Right lobe of liver (tissue), 6 donors: ENCODE measurements around the gene TPM2. TPM values are rescaled to one million over a fixed set of nuclear protein-coding genes. Genes with fewer than 3 reads are reported as not detected.

Experiments used
- ATAC-seq, 4 donors: fragments of 200-7000 bp; cut with Tn5 transposase; one replicate each; pipeline ENCODE4 v1.9.1; 2020; ENCODE audit warnings: mild to moderate bottlenecking in 4 of 4, moderate library complexity in 4 of 4
- DNase-seq, 3 donors: peaks; one replicate each; pipeline ENCODE4 v3.0.0-alpha.2; 2020
- H3K27ac ChIP-seq, 3 donors: fragments of 200-600 bp; one replicate each; pipeline ENCODE4 v1.8.0; 2022
- H3K27me3 ChIP-seq, 2 donors: fragments of 200-600 bp; one replicate each; pipeline ENCODE4 v1.8.0; 2022
- H3K36me3 ChIP-seq, 4 donors: fragments of 200-600 bp; sonication (generic) in 1 of 4; one replicate each; pipeline versions ENCODE4 v1.5.1 to v1.8.0; 2017 to 2022; ENCODE audit warnings: control low read depth in 1 of 4
- H3K4me1 ChIP-seq, 4 donors: fragments of 200-600 bp; sonication (generic) in 1 of 4; one replicate each; pipeline versions ENCODE4 v1.5.1 to v1.8.0; 2017 to 2022; ENCODE audit warnings: control low read depth in 1 of 4
- H3K4me3 ChIP-seq, 3 donors: fragments of 200-600 bp; one replicate each; pipeline ENCODE4 v1.8.0; 2022
- H3K9me3 ChIP-seq, 4 donors: fragments of 200-600 bp; sonication (generic) in 1 of 4; one replicate each; pipeline versions ENCODE4 v1.5.1 to v1.8.0; 2017 to 2022; ENCODE audit warnings: control low read depth in 1 of 4
- POLR2A ChIP-seq: fragments of 450-650 bp; IDR thresholded peaks from one replicate; pipeline ENCODE4 v1.6.1; 2017; ENCODE audit warnings: antibody characterized with exemption, mild to moderate bottlenecking
- WGBS: methylation state at CpG from one replicate; pipeline ENCODE4 v1.1.6; 2018; ENCODE audit warnings: low coverage, low lambda C conversion rate; ENCODE audit not compliant: insufficient coverage; ENCODE audit errors: missing lambda C conversion rate; 5-methylcytosine and 5-hydroxymethylcytosine counted together
- intact Hi-C, 2 donors: fragments of 100-400 bp; cut with DNase I; formaldehyde crosslinking; loops; one replicate each; pipeline versions ENCODE4 v1.11.2 to v1.14.1; 2022
- total RNA-seq, 6 experiments: library from RNA; depleted of rRNA in 2 of 6; stranded (reverse); fragments of >200 nt in 2 of 6; fragmentation: NEBNext Ultra II Directional in 3 of 6; extraction: Animal tissue kit (Norgen Biotek cat#: 25700) in 3 of 6; gene quantifications; one replicate each; pipeline versions ENCODE4 v1.1.0 to v1.2.4, GENCODE V29; 2016 to 2023
- TF ChIP-seq, protein P1 (sequence below), 4 donors: fragments of 200-600 bp in 3 of 4; fragments of 450-650 bp in 1 of 4; IDR thresholded peaks; one replicate each; pipeline versions ENCODE4 v1.5.1 to v1.8.0; 2016 to 2022; ENCODE audit warnings: antibody characterized with exemption in 4 of 4, mild to moderate bottlenecking in 2 of 4
- donor health status: DM: no; HTN: yes; CAD: no.
- donor health status: DM: no; HTN: no; CAD: no.
- donor health status: DM: no; HTN: no; CAD: no.
- donor health status: DM: no; HTN: yes; CAD: no.
- donor health status: DM: no; HTN: yes; CAD: no.

Gene TPM2
- total RNA-seq, 6 experiments from 2014 or later: 4.7 to 23.3 (median 12.4) TPM

DNA sequence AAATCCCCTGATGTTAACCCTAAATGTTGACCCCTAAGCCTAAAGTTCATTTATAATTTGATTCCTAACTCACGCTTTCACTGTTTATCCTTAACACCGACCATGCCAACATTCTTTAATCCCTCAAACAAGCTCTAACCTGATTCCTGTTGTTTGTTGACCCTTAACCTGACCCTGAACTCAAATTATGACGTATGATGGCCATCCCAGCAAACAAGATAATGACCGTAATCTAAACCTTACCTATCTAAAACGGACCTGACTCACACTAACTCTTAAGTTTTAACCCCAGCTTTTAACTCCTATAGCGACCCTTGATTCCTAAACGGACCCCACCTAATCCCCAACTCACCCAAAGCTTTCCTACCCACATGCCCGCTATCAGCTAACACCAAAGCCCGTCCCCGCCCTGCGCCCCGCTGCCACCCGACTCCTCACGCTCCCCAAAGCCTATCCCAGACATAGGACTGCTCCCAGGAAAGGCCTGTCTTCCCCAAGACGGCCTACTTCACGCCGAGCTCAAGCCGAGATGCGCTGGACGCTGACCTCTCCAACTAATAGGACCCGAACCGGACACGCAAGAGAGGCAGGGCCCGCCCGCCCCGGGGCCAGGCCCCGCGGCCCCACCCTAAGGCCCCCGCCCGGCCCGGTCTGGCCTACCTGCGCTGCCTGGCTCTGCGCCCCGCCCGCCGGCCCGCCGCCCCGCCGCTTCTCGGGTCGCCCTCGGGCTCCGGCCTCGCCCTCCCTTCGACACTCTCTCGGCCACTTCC, 41.9 kb upstream of the TPM2 start:
- Histone ChIP-seq H3K27ac (peak overlapping the region; percentile 97 to 100 (median 98)), H3K27me3 (no peaks in the 10 kb centered on the region), H3K4me1 (peaks cover 0 to 61% (median 23%) of the 10 kb centered on the region in 4 donors), H3K4me3 (peak overlapping the region; percentile 70 to 85 (median 71)), H3K9me3 (no peaks in the 10 kb centered on the region), H3K36me3 (peaks cover 0 to 19% (median 12%) of the 10 kb centered on the region in 4 donors)
- ATAC-seq (peak in 3 of 4 donors; percentile 7 to 20 (median 15)), DNase-seq (no peak)
- WGBS: 0% methylated on average over 17 of the region's 47 CpGs
- intact Hi-C loops: no loop called here
- TF ChIP-seq POLR2A: no peak
- TF ChIP-seq, protein P1, sequence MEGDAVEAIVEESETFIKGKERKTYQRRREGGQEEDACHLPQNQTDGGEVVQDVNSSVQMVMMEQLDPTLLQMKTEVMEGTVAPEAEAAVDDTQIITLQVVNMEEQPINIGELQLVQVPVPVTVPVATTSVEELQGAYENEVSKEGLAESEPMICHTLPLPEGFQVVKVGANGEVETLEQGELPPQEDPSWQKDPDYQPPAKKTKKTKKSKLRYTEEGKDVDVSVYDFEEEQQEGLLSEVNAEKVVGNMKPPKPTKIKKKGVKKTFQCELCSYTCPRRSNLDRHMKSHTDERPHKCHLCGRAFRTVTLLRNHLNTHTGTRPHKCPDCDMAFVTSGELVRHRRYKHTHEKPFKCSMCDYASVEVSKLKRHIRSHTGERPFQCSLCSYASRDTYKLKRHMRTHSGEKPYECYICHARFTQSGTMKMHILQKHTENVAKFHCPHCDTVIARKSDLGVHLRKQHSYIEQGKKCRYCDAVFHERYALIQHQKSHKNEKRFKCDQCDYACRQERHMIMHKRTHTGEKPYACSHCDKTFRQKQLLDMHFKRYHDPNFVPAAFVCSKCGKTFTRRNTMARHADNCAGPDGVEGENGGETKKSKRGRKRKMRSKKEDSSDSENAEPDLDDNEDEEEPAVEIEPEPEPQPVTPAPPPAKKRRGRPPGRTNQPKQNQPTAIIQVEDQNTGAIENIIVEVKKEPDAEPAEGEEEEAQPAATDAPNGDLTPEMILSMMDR (IDR thresholded peaks at IDR 0.05): no peak

DNA sequence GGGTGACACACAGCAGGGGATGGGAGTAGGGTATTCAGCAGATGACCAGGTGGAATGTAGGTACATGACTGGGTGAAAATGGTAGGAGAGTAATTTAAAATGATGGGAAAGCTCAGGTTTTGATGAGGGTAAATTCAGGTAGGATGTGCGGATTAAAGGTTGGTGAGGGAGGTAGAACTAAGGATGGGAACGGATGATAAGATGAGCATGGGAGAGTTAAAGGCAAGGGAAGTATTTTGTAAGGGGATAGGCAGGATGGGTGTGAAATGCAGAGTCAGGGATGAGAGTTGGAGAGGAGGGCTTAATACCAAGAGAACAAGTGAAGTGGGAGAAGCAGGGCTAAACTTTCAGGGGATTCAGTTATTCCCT, 40.7 kb upstream of the TPM2 start:
- DNase-seq (no peak), ATAC-seq (no peak)
- peaks cover 0 to 65% (median 23%) of the 10 kb centered on the region in 4 donors for H3K4me1 ChIP-seq
- WGBS: 81% methylated on average over 2 of the region's 2 CpGs
- H3K27ac ChIP-seq: peak overlapping the region; percentile 97 to 100 (median 98)
- peak overlapping the region; percentile 70 to 85 (median 71) for H3K4me3 ChIP-seq
- H3K36me3 ChIP-seq: peaks cover 0 to 15% (median 13%) of the 10 kb centered on the region in 4 donors
- H3K9me3 ChIP-seq: no peaks in the 10 kb centered on the region
- no peak for TF ChIP-seq POLR2A
- TF ChIP-seq, protein P1 (IDR thresholded peaks at IDR 0.05): no peak
- no peaks in the 10 kb centered on the region for H3K27me3 ChIP-seq
- intact Hi-C loops: no loop called here

DNA sequence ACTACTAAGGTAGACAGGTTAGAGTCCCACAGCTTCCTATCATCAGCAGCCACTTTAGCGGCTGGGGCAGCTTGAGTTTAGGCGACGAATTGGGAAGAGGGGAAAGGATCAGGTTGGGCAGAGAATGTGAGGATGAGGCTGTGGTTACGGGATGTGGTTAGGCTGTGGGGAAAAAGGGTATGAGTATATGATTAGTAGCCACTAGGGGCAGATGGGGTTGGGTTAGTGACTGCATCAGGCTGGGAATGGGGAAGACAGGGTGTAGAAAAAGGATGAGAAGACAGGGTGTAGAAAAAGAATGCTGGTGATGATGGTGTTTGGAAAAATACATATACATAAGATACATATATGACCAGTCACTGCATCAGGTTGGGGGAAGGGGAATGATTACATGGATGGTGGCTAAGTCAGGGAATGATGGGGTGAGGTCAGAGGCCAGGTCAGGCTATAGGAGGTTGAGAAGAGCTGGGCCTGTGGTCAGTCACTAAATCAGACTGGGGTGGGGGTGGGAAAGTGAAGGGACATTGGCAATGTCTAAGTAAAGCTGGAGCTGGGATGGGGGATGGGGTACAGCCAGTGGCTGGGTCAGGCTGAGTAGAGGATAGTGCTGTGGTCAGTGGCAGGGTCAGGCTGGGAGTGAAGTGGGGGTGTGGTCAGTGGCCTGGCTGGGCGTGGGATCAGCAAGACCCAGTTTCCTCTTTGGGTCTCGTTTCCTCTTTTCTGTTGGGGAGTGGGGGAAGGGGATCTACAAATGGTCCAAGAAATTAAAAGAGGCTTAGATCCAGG, 40.2 kb upstream of the TPM2 start:
- peak; percentile 73 to 80 (median 73) for DNase-seq
- intact Hi-C loops: loop anchor here (5.0 to 10.0 kb wide), 2 partner anchors 65 to 68 kb away; partner anchors contain the start of gene ARHGEF39 (in 1 of the 2)
- peak in 3 of 4 donors; percentile 2 to 9 (median 8) for ATAC-seq
- peak overlapping the region; percentile 97 to 100 (median 98) for H3K27ac ChIP-seq
- no peaks in the 10 kb centered on the region for H3K27me3 ChIP-seq
- H3K36me3 ChIP-seq: peaks cover 0 to 15% (median 13%) of the 10 kb centered on the region in 4 donors
- WGBS: 29% methylated on average over 6 of the region's 6 CpGs
- TF ChIP-seq, protein P1 (IDR thresholded peaks at IDR 0.05): peak; percentile 31 to 39 (median 36)
- no peak for TF ChIP-seq POLR2A
- peak overlapping the region; percentile 21 to 85 (median 70) for H3K4me3 ChIP-seq
- peaks cover 0 to 65% (median 23%) of the 10 kb centered on the region in 4 donors for H3K4me1 ChIP-seq
- no peaks in the 10 kb centered on the region for H3K9me3 ChIP-seq

DNA sequence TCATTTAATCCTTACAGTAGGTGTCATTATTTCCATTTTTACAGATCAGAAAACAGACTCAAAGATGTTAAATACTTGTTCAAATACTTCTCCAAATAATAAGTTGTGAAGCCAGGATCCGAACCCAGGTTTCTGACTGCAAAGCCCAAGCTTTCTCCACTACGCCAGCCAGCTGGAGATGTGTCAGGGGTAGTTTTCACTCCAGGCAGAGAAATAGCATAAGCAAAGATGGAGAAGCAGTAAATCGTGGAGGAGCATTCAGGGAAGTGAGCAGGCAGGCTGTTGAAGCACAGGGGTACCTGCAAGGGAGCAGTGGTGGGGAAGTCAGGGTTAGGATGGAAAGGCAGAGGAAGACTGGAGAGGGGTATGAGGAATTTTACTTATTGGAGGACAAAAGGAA, 39.4 kb upstream of the TPM2 start:
- H3K36me3 ChIP-seq: peaks cover 0 to 22% (median 20%) of the 10 kb centered on the region in 4 donors
- TF ChIP-seq POLR2A: no peak
- TF ChIP-seq, protein P1 (IDR thresholded peaks at IDR 0.05): no peak
- peak overlapping the region in 2 of 3 donors; percentile 98 to 100 for H3K27ac ChIP-seq
- no peak for ATAC-seq
- peaks cover 0 to 60% (median 23%) of the 10 kb centered on the region in 4 donors for H3K4me1 ChIP-seq
- WGBS: 59% methylated on average over 3 of the region's 3 CpGs
- no peaks in the 10 kb centered on the region for H3K9me3 ChIP-seq
- peak overlapping the region; percentile 21 to 85 (median 70) for H3K4me3 ChIP-seq
- DNase-seq: no peak
- intact Hi-C loops: loop anchor here (5.0 to 10.0 kb wide), 2 partner anchors 64 to 67 kb away; partner anchors contain the start of gene ARHGEF39 (in 1 of the 2)
- no peaks in the 10 kb centered on the region for H3K27me3 ChIP-seq
